HepG2 (cell line): ENCODE data around the gene CPNE4. TPM values are rescaled to one million over a fixed set of nuclear protein-coding genes. Genes with fewer than 3 reads are reported as not detected.

Experiments used
- ATAC-seq: fragments of 200-7000 bp; cut with Tn5 transposase; 3 replicates; pipeline ENCODE4 v1.9.1; 2020; ENCODE audit warnings: mild to moderate bottlenecking, moderate library complexity
- BruUV-seq: library from RNA; stranded (reverse); fragments of 400-500 nt; replicated peaks from 2 replicates; lab custom pipeline; 2021; lab: Mats Ljungman, UMichigan
- CTCF ChIA-PET: fragments of 300-600 bp; formaldehyde crosslinking; extraction: SDS; loops from one replicate; lab custom pipeline; 2021; ENCODE audit warnings: low total read pairs, inconsistent platforms, low intra/inter-chr PET ratio; lab: Yijun Ruan, JAX
- POLR2A ChIA-PET: fragments of 350-600 bp; sonication (Branson Sonifier 250); formaldehyde crosslinking; loops from one replicate; lab custom pipeline; 2020; ENCODE audit warnings: antibody characterized with exemption, inconsistent platforms; lab: Yijun Ruan, JAX
- DNase-seq: peaks from one replicate; pipeline ENCODE4 v3.0.0-alpha.2; 2015; ENCODE audit warnings: low spot score
- FAIRE-seq: peaks from 3 replicates; lab custom pipeline; 2011; peaks lifted over from hg19 to GRCh38; lab: Jason Lieb, UNC
- H2AFZ ChIP-seq: one replicate; pipeline ENCODE4 v1.6.1; 2011; ENCODE audit warnings: low read length, inconsistent platforms
- H3K27ac ChIP-seq: fragments of 300-600 bp; 3 replicates; pipeline ENCODE4 v1.8.0; 2011; ENCODE audit warnings: mixed run types, mild to moderate bottlenecking, mixed read lengths, low read length, inconsistent platforms; ENCODE audit not compliant: insufficient read depth; ENCODE audit errors: extremely low read length
- H3K27me3 ChIP-seq, 2 experiments: fragments of 200-600 bp in 1 of 2; 2 replicates in 1 of 2; 3 replicates in 1 of 2; pipeline versions ENCODE4 v1.6.0 to v1.8.0; 2011; ENCODE audit warnings: low read length in 2 of 2, mild to moderate bottlenecking in 2 of 2, moderate library complexity in 2 of 2, inconsistent platforms in 1 of 2; ENCODE audit not compliant: insufficient read depth in 2 of 2, control insufficient read depth in 1 of 2
- H3K36me3 ChIP-seq, 2 experiments: fragments of 200-600 bp in 1 of 2; replicated peaks in 1 of 2; 2 replicates in 1 of 2; 3 replicates in 1 of 2; pipeline versions ENCODE4 v1.5.1 to v1.8.0; 2011; ENCODE audit warnings: low read length in 2 of 2, inconsistent platforms in 1 of 2; ENCODE audit not compliant: insufficient read depth in 2 of 2, control insufficient read depth in 1 of 2
- H3K4me1 ChIP-seq: 2 replicates; pipeline ENCODE4 v1.5.1; 2012; ENCODE audit warnings: low read length, inconsistent platforms; ENCODE audit not compliant: insufficient read depth
- H3K4me2 ChIP-seq: 2 replicates; pipeline ENCODE4 v1.6.0; 2011; ENCODE audit warnings: low read depth, low read length, inconsistent platforms
- H3K4me3 ChIP-seq, 3 experiments: fragments of 200-600 bp in 1 of 3; sonication (generic), shearing (Covaris generic) in 1 of 3; replicated peaks in 1 of 3; 2 replicates each; pipeline ENCODE4 v1.5.1; 2011 to 2016; ENCODE audit warnings: low read length in 3 of 3, inconsistent platforms in 2 of 3, low read depth in 2 of 3, mild to moderate bottlenecking in 2 of 3, control low read depth in 1 of 3, mixed read lengths in 1 of 3; ENCODE audit not compliant: insufficient read depth in 1 of 3
- H3K79me2 ChIP-seq: one replicate; pipeline ENCODE4 v1.6.1; 2011; ENCODE audit warnings: low read length, inconsistent platforms; ENCODE audit not compliant: insufficient read depth
- H3K9ac ChIP-seq: 2 replicates; pipeline ENCODE4 v1.6.0; 2011; ENCODE audit warnings: mild to moderate bottlenecking, low read depth, low read length, inconsistent platforms; ENCODE audit not compliant: insufficient read depth
- H3K9me3 ChIP-seq: 2 replicates; pipeline ENCODE4 v1.5.1; 2012; ENCODE audit warnings: mild to moderate bottlenecking, low read length
- H4K20me1 ChIP-seq: 2 replicates; pipeline ENCODE4 v1.6.0; 2011; ENCODE audit warnings: inconsistent platforms, mild to moderate bottlenecking, low read length, moderate library complexity; ENCODE audit not compliant: insufficient read depth
- HOMEZ ChIP-seq: IDR thresholded peaks from 2 replicates; pipeline ENCODE4 v1.6.1; 2016; ENCODE audit warnings: low read depth
- KIAA2018 ChIP-seq: sonication (generic); formaldehyde crosslinking; IDR thresholded peaks from 2 replicates; pipeline ENCODE4 v1.5.0; 2020; ENCODE audit warnings: mild to moderate bottlenecking, missing genetic modification reagents, borderline replicate concordance
- NR2C2 ChIP-seq: sonication (generic); formaldehyde crosslinking; IDR thresholded peaks from 2 replicates; pipeline ENCODE4 v1.4.0; 2020; ENCODE audit warnings: missing genetic modification reagents, mild to moderate bottlenecking, moderate library complexity, borderline replicate concordance
- NR2F6 ChIP-seq, 2 experiments: IDR thresholded peaks; 2 replicates each; pipeline ENCODE4 v1.6.1; 2016; ENCODE audit warnings: antibody characterized with exemption in 1 of 2, mild to moderate bottlenecking in 1 of 2
- PRMT3 ChIP-seq: sonication (generic); formaldehyde crosslinking; IDR thresholded peaks from 2 replicates; pipeline ENCODE4 v1.8.1; 2022; ENCODE audit warnings: low read depth, mild to moderate bottlenecking, moderate library complexity, missing genetic modification reagents, borderline replicate concordance
- RERE ChIP-seq: IDR thresholded peaks from 2 replicates; pipeline ENCODE4 v1.6.1; 2016; ENCODE audit warnings: low read depth, missing genetic modification reagents, missing compliant biosample characterization
- TAF1 ChIP-seq: sonication (generic); formaldehyde crosslinking; IDR thresholded peaks from 2 replicates; pipeline ENCODE4 v1.4.0; 2020; ENCODE audit warnings: missing genetic modification reagents
- ZNF260 ChIP-seq: sonication (generic); formaldehyde crosslinking; IDR thresholded peaks from 2 replicates; pipeline ENCODE4 v1.4.0; 2020; ENCODE audit warnings: missing genetic modification reagents, low read depth, mild to moderate bottlenecking, borderline replicate concordance
- WGBS: methylation state at CpG from one replicate; pipeline ENCODE4 v1.1.6; 2017; ENCODE audit warnings: low lambda C conversion rate; 5-methylcytosine and 5-hydroxymethylcytosine counted together
- in situ Hi-C: cut with HindIII; loops from 2 replicates; pipeline ENCODE4 v1.10.0; 2017; ENCODE audit warnings: low pct_unique_long_range_greater_than_20kb; ENCODE audit not compliant: extremely low pct_ligation_motif_present
- intact Hi-C: fragments of 100-400 bp; cut with micrococcal nuclease; formaldehyde crosslinking; loops from one replicate; pipeline ENCODE4 v1.10.0; 2022; ENCODE audit not compliant: unreplicated experiment
- polyA plus RNA-seq, 8 experiments: library from polyadenylated mRNA; depleted of rRNA in 3 of 8; stranded (reverse) in 7 of 8; unstranded in 1 of 8; fragments of >200 nt; fragmentation: Illumina TruSeq in 4 of 8; extraction: Trizol in 4 of 8; gene quantifications; 2 replicates each; pipeline versions ENCODE4 v1.2.1 to v1.2.3, GENCODE V29; 2011 to 2016; ENCODE audit warnings: low read depth in 4 of 8, missing spikeins in 1 of 8, mixed read lengths in 1 of 8; ENCODE audit not compliant: insufficient read depth in 1 of 8
- total RNA-seq, 5 experiments: library from RNA; depleted of rRNA; stranded (reverse); fragments of >200 nt; fragmentation: Illumina TruSeq; extraction: Trizol; gene quantifications; 2 replicates each; pipeline ENCODE4 v1.2.3, GENCODE V29; 2016; ENCODE audit warnings: low read depth in 1 of 5

Gene CPNE4
- total and polyA plus RNA-seq, 2 of the 13 experiments (the other 11 are each of a cell fraction or from before 2014, with no cell fraction given): not detected

GRCh38 chr3:131917006-131917405 is 117.8 kb downstream of the CPNE4 start:
- Histone ChIP-seq H3K27ac (no peak overlapping the region), H3K36me3 (no peaks in the 10 kb centered on the region), H3K4me2 (no peak overlapping the region), H3K9me3 (no peaks in the 10 kb centered on the region), H3K9ac (no peak overlapping the region), H2AFZ (no peak overlapping the region), H3K4me1 (no peaks in the 10 kb centered on the region), H3K27me3 (no peaks in the 10 kb centered on the region; a peak in 1 of 5 replicates), H3K79me2 (no peaks in the 10 kb centered on the region), H4K20me1 (no peaks in the 10 kb centered on the region), H3K4me3 (no peak overlapping the region)
- DNase-seq: no peak
- ChIA-PET CTCF (no interaction called here), POLR2A (no interaction called here)
- no TSS peak for BruUV-seq
- no peak for ATAC-seq
- intact Hi-C loops (no loop called here), in situ Hi-C loops (no loop called here)
- no peak for FAIRE-seq
- 1% methylated on average over 3 of the region's 3 CpGs for WGBS
- no peak for TF ChIP-seq TAF1 (CRISPR knock-in tag)
- TF ChIP-seq KIAA2018 (CRISPR knock-in tag): no peak
- TF ChIP-seq NR2C2: no peak
- TF ChIP-seq ZNF260 (CRISPR knock-in tag): no peak
- TF ChIP-seq RERE (CRISPR knock-in tag): no peak
- no peak for TF ChIP-seq HOMEZ (CRISPR knock-in tag)
- no peak for TF ChIP-seq NR2F6 (IDR thresholded peaks at IDR 0.05)
- no peak for TF ChIP-seq NR2F6 (CRISPR knock-in tag; IDR thresholded peaks at IDR 0.05)
- no peak for TF ChIP-seq PRMT3
